SK-N-SH treated with all-trans-retinoic acid at 6 μM for 48 hours (cell line): ENCODE results near the gene FAM184B.

Source experiments
- ATAC-seq: fragments of 200-7000 bp; cut with Tn5 transposase; 3 replicates; pipeline ENCODE4 v1.9.1; 2020; ENCODE audit warnings: mild to moderate bottlenecking, moderate library complexity
- ARNTL ChIP-seq: fragments of 450-650 bp; formaldehyde crosslinking; IDR thresholded peaks from 2 replicates; pipeline ENCODE4 v1.5.0; 2020; ENCODE audit warnings: low read depth, mild to moderate bottlenecking, moderate library complexity, borderline replicate concordance
- BACH2 ChIP-seq: fragments of 250-450 bp; sonication (Bioruptor Pico); IDR thresholded peaks from 2 replicates; pipeline ENCODE4 v1.9.0; 2021; ENCODE audit warnings: mild to moderate bottlenecking, borderline replicate concordance
- CSDC2 ChIP-seq: fragments of 250-450 bp; sonication (Bioruptor Pico); IDR thresholded peaks from 2 replicates; pipeline ENCODE4 v1.5.0; 2020; ENCODE audit warnings: mild to moderate bottlenecking, moderate library complexity
- ESRRG ChIP-seq: fragments of 250-450 bp; sonication (Bioruptor Pico); IDR thresholded peaks from 2 replicates; pipeline ENCODE4 v1.6.1; 2021; ENCODE audit warnings: mild to moderate bottlenecking
- GLIS3 ChIP-seq: fragments of 250-450 bp; sonication (Bioruptor Pico); IDR thresholded peaks from 2 replicates; pipeline ENCODE4 v1.5.0; 2020; ENCODE audit warnings: mild to moderate bottlenecking, moderate library complexity
- ISL1 ChIP-seq: fragments of 250-450 bp; sonication (Bioruptor Pico); IDR thresholded peaks from 2 replicates; pipeline ENCODE4 v2.1.2; 2022; ENCODE audit warnings: mild to moderate bottlenecking, moderate library complexity
- OSR1 ChIP-seq: fragments of 250-450 bp; sonication (Bioruptor Pico); IDR thresholded peaks from 2 replicates; pipeline ENCODE4 v1.8.0; 2022; ENCODE audit warnings: moderate library complexity, mild to moderate bottlenecking, inconsistent platforms
- PPARA ChIP-seq: fragments of 250-450 bp; sonication (Bioruptor Pico); IDR thresholded peaks from 2 replicates; pipeline ENCODE4 v1.5.0; 2020; ENCODE audit warnings: mild to moderate bottlenecking, borderline replicate concordance
- RARB ChIP-seq: fragments of 250-450 bp; sonication (Bioruptor Pico); IDR thresholded peaks from 2 replicates; pipeline ENCODE4 v1.8.0; 2021; ENCODE audit warnings: mild to moderate bottlenecking, moderate library complexity
- SNAI2 ChIP-seq: fragments of 250-450 bp; sonication (Bioruptor Pico); IDR thresholded peaks from 2 replicates; pipeline ENCODE4 v1.5.0; 2020; ENCODE audit warnings: mild to moderate bottlenecking, moderate library complexity
- TCF4 ChIP-seq: fragments of 250-450 bp; sonication (Bioruptor Pico); IDR thresholded peaks from 2 replicates; pipeline ENCODE4 v1.8.0; 2021; ENCODE audit warnings: mild to moderate bottlenecking, moderate library complexity, borderline replicate concordance
- TOX ChIP-seq: fragments of 250-450 bp; sonication (Bioruptor Pico); IDR thresholded peaks from 2 replicates; pipeline ENCODE4 v1.8.0; 2021; ENCODE audit warnings: mild to moderate bottlenecking, moderate library complexity, borderline replicate concordance
- ZC3H10 ChIP-seq: fragments of 250-450 bp; sonication (Bioruptor Pico); IDR thresholded peaks from 2 replicates; pipeline ENCODE4 v1.5.1; 2021; ENCODE audit warnings: mild to moderate bottlenecking, moderate library complexity
- ZFP3 ChIP-seq: fragments of 250-450 bp; sonication (Bioruptor Pico); IDR thresholded peaks from 2 replicates; pipeline ENCODE4 v1.5.0; 2020; ENCODE audit warnings: mild to moderate bottlenecking, moderate library complexity
- ZFP30 ChIP-seq: fragments of 450-650 bp; formaldehyde crosslinking; IDR thresholded peaks from 2 replicates; pipeline ENCODE4 v1.5.0; 2022; ENCODE audit warnings: mild to moderate bottlenecking, moderate library complexity
- ZNF565 ChIP-seq: fragments of 450-650 bp; formaldehyde crosslinking; conservative IDR thresholded peaks from 2 replicates; pipeline ENCODE4 v1.5.0; 2020; ENCODE audit warnings: low read depth, mild to moderate bottlenecking, moderate library complexity
- ZNF70 ChIP-seq: fragments of 450-650 bp; formaldehyde crosslinking; IDR thresholded peaks from 2 replicates; pipeline ENCODE4 v1.5.0; 2020; ENCODE audit warnings: mild to moderate bottlenecking, moderate library complexity
- TF ChIP-seq, protein P1 (sequence below): fragments of 250-450 bp; sonication (Bioruptor Pico); IDR thresholded peaks from 2 replicates; pipeline ENCODE4 v1.5.1; 2021; ENCODE audit warnings: mild to moderate bottlenecking, moderate library complexity
- TF ChIP-seq, protein P2 (sequence below): fragments of 250-450 bp; sonication (Bioruptor Pico); IDR thresholded peaks from 2 replicates; pipeline ENCODE4 v1.8.0; 2021; ENCODE audit warnings: low read depth, mild to moderate bottlenecking, moderate library complexity, borderline replicate concordance
- TF ChIP-seq, protein P3 (sequence below): fragments of 250-450 bp; sonication (Bioruptor Pico); IDR thresholded peaks from 2 replicates; pipeline ENCODE4 v1.5.1; 2020; ENCODE audit warnings: low read depth, mild to moderate bottlenecking, moderate library complexity
- TF ChIP-seq, protein P4 (sequence below): fragments of 250-450 bp; sonication (Bioruptor Pico); IDR thresholded peaks from 2 replicates; pipeline ENCODE4 v1.8.0; 2020; ENCODE audit warnings: mild to moderate bottlenecking, moderate library complexity, borderline replicate concordance

Gene FAM184B

DNA sequence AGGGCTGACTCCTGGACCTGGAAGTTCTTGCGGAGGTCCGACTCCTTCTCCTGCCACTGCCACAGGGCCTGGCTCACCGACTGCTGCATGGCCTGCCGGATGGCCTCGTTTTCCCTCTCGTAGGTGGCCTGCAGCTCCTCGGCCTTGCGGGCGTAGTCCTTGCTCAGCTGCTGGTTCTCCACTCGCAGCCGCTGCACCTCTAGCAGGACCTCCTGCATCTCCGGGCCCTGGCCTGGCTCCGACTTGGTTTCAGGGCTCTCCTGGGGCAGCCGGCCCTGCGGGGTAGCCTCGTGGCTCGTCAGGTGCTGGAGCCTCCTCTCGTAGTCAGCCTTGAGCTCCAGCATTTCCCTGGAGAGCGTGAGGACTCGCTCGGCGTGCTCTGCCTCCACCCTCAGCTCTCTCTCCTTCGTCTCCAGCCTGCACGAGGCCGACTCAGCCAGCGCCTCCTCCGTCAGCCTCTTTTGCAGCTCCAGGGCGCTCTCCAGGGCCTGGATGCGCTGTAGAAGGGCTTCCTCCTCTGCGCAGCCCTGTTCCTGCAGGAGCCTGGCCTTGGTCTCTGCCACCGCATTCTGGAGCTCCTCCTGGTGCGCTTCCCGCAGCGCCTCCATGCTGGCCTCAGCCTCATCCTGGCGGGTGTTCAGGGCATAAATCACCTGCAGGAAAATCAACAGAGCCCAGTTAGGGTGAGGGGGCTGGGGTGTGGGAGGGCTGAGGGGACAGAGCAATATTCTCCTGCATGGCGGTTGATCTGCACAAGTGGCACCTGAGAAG is 72.2 kb downstream of the FAM184B start:
- TF ChIP-seq SNAI2 (CRISPR knock-in tag) (no peak), CSDC2 (CRISPR knock-in tag) (no peak), ISL1 (CRISPR knock-in tag) (no peak), ZFP30 (no peak), ZNF565 (CRISPR knock-in tag) (no peak), OSR1 (CRISPR knock-in tag) (no peak), ZNF70 (CRISPR knock-in tag) (no peak), TOX (CRISPR knock-in tag) (no peak), BACH2 (CRISPR knock-in tag) (no peak), ARNTL (CRISPR knock-in tag) (no peak), ZFP3 (CRISPR knock-in tag) (no peak), TCF4 (CRISPR knock-in tag) (no peak), RARB (no peak), ESRRG (no peak)
- TF ChIP-seq, protein P1, sequence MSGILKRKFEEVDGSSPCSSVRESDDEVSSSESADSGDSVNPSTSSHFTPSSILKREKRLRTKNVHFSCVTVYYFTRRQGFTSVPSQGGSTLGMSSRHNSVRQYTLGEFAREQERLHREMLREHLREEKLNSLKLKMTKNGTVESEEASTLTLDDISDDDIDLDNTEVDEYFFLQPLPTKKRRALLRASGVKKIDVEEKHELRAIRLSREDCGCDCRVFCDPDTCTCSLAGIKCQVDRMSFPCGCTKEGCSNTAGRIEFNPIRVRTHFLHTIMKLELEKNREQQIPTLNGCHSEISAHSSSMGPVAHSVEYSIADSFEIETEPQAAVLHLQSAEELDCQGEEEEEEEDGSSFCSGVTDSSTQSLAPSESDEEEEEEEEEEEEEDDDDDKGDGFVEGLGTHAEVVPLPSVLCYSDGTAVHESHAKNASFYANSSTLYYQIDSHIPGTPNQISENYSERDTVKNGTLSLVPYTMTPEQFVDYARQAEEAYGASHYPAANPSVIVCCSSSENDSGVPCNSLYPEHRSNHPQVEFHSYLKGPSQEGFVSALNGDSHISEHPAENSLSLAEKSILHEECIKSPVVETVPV = no peak
- TF ChIP-seq, protein P2, sequence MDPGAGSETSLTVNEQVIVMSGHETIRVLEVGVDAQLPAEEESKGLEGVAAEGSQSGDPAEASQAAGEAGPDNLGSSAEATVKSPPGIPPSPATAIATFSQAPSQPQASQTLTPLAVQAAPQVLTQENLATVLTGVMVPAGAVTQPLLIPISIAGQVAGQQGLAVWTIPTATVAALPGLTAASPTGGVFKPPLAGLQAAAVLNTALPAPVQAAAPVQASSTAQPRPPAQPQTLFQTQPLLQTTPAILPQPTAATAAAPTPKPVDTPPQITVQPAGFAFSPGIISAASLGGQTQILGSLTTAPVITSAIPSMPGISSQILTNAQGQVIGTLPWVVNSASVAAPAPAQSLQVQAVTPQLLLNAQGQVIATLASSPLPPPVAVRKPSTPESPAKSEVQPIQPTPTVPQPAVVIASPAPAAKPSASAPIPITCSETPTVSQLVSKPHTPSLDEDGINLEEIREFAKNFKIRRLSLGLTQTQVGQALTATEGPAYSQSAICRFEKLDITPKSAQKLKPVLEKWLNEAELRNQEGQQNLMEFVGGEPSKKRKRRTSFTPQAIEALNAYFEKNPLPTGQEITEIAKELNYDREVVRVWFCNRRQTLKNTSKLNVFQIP (CRISPR knock-in tag) = no peak
- no peak for ATAC-seq

DNA sequence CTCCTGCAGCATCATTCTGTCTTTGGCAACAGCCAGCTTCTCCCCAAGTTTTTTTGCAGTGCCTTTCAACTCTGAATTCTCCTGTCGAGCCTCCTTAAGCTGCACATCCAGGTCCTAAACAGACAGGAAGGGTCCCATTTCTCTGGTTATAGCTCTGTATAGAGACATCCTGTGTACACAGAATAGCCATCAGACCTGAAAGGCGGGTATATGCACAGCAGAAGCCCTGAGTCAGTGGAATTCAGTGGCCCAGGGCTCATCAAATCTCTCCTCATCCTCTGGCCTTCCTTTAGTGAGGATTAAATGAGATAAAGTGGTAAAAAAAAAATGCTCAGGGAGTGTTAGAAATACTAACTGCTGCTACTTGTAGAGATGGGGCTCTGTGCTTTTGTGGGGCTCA is 73.8 kb downstream of the FAM184B start:
- TF ChIP-seq ARNTL (CRISPR knock-in tag) (no peak), ZFP30 (no peak), GLIS3 (CRISPR knock-in tag) (no peak), ESRRG (no peak), RARB (no peak), TOX (CRISPR knock-in tag) (no peak)
- ATAC-seq = no peak

DNA sequence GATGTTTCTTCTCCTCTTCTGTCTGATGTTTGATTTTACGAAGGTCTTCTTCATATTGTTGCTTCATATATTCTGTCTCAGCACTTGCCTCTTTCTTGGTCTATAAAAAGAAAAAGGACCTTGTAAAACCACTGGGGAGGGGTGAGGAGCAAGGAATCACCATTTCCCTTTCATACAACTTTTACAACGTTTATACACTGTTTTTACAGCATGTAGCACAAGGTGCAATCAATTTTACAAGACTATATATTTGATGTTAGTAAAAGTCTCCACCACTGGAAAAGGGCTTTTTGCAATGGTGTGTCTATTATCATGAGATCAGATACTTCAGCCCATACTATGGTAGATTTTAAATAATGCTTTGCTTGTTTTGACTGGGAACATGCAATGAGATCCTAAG is 76.3 kb downstream of the FAM184B start:
- no peak for ATAC-seq
- TF ChIP-seq, protein P1 = no peak

DNA sequence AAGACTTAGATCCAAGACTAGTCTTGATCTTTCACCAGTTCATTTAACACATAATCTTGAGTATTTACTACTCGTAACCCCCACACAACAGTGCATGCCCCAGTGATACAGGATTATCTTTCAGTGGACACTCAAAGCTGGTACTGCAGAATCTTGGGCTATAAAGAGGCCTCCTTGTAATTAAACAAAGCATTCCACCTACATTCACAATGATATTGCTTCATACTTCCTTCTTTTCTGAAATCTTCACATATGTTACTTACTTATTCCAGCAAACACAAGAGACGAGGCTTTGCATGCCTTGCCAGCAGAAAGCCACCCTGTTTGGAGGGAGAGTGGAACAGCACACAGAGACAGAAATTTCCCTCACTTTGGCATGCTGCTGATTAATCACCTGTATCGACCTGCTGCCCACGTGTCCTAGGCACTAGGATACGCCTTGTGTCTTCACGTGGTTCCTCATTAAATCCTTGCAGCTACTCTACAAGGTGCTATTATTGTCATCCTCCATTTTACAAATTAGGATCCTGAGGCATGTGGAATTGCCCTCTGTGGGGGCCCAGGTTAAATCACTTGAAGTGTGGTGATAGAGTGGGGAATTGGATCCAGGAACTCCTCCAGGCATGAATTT is 77.3 kb downstream of the FAM184B start:
- TF ChIP-seq ZC3H10 (CRISPR knock-in tag) (no peak), RARB (no peak), ZNF565 (CRISPR knock-in tag) (no peak)
- TF ChIP-seq, all 23 proteins: peak for 0
- ATAC-seq = no peak

DNA sequence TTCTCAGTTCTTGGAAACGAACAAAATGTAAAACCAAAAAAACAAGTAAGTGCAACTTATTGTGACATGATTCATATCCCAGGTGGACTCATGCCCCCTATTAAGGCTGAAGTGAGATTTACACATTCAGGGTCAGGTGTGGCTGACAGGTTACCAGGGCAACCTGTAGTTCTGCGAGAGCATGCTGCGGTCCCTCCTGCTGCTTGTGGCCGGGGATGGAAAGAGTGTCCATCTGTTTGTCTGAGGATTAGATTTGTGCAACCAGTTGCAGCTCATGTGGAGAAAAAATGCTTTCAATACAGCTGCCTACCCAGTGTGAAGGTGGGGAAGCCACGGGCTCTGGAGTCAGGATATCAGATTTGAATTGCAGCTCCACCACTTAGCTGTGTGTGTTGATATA is 78.8 kb downstream of the FAM184B start:
- ATAC-seq = no peak
- TF ChIP-seq, protein P1 = no peak
- TF ChIP-seq, protein P3, sequence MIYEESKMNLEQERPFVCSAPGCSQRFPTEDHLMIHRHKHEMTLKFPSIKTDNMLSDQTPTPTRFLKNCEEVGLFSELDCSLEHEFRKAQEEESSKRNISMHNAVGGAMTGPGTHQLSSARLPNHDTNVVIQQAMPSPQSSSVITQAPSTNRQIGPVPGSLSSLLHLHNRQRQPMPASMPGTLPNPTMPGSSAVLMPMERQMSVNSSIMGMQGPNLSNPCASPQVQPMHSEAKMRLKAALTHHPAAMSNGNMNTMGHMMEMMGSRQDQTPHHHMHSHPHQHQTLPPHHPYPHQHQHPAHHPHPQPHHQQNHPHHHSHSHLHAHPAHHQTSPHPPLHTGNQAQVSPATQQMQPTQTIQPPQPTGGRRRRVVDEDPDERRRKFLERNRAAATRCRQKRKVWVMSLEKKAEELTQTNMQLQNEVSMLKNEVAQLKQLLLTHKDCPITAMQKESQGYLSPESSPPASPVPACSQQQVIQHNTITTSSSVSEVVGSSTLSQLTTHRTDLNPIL (CRISPR knock-in tag) = no peak
- TF ChIP-seq, protein P4, sequence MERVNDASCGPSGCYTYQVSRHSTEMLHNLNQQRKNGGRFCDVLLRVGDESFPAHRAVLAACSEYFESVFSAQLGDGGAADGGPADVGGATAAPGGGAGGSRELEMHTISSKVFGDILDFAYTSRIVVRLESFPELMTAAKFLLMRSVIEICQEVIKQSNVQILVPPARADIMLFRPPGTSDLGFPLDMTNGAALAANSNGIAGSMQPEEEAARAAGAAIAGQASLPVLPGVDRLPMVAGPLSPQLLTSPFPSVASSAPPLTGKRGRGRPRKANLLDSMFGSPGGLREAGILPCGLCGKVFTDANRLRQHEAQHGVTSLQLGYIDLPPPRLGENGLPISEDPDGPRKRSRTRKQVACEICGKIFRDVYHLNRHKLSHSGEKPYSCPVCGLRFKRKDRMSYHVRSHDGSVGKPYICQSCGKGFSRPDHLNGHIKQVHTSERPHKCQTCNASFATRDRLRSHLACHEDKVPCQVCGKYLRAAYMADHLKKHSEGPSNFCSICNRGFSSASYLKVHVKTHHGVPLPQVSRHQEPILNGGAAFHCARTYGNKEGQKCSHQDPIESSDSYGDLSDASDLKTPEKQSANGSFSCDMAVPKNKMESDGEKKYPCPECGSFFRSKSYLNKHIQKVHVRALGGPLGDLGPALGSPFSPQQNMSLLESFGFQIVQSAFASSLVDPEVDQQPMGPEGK (CRISPR knock-in tag) = no peak
- TF ChIP-seq ARNTL (CRISPR knock-in tag) (no peak), ZFP30 (no peak), TCF4 (CRISPR knock-in tag) (no peak), BACH2 (CRISPR knock-in tag) (no peak), TOX (CRISPR knock-in tag) (no peak), ESRRG (no peak), PPARA (CRISPR knock-in tag) (no peak), ZFP3 (CRISPR knock-in tag) (no peak), GLIS3 (CRISPR knock-in tag) (no peak)
- TF ChIP-seq, protein P2 (CRISPR knock-in tag) = no peak
